T-helper 2 cell (primary cell): ENCODE data around the gene ZNF264.
"Not testable (repeated sequence)": the region's sequence is repeated elsewhere in the genome, so short reads cannot be mapped to it uniquely, and the experiment has no call there.

Experiments
- DNase-seq, 5 experiments: peaks; one replicate each; pipeline versions ENCODE4 v3.0.0 to v3.0.0-alpha.2; 2012 to 2022

Gene ZNF264

GRCh38 chr19:57245959-57246358 is 54.7 kb downstream of the ZNF264 start:
- no peak for DNase-seq

DNA sequence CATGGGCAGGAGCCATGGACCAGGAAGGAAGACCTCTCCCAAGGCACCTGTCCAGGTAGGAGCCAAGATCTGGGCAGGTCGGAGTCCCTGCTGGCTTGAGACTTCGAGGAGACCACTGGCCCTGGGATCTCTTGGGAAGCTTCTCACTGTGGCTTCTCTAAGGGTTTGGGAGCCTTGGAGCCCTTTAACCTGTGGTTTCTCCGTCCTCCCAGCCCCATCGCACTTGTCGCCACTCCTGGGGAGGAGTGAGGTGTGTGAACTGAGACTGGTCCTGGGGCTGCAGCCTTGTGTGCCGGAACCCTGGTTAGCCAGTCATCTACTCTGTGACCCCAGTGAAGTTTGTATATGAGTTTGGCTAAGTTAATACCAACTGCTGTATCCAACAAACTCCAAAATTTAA is 57.3 kb downstream of the ZNF264 start:
- no peak for DNase-seq

GRCh38 chr19:57249329-57249728 is 58.0 kb downstream of the ZNF264 start:
- DNase-seq = no peak

DNA sequence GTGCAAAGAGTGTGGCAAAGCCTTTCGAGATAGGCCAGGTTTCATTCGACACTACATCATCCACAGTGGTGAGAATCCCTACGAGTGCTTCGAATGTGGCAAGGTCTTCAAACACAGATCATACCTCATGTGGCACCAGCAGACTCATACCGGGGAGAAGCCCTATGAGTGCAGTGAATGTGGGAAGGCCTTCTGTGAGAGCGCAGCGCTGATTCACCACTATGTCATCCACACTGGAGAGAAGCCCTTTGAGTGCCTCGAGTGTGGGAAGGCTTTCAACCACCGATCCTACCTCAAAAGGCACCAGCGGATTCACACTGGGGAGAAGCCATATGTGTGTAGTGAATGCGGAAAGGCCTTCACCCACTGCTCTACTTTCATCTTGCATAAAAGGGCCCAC is 62.5 kb downstream of the ZNF264 start:
- DNase-seq = not testable (repeated sequence)

GRCh38 chr19:57262044-57262443 is 70.7 kb downstream of the ZNF264 start:
- no peak for DNase-seq

DNA sequence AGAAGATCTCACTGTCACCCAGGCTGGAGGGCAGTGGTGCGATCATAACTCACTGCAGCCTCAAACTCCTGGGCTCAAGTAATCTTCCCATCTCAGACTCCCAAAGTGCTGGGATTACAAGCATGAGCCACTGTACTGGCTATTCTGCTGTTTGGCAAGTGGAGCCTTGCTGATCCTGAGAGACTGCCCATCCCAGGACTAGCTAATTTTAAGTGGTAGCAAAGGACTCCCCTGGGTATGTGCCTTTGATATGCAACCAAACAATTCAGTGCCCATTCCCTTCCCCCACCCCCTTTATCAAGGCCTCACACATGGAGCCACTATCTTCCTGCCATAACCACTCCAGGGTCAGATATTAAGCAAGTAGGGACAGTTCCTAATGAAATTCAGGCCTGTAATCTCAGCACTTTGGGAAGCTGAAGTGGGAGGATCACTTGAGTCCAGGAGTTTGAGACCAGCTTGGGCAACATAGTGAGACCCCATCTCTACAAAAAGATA is 72.0 kb downstream of the ZNF264 start:
- DNase-seq = no peak

GRCh38 chr19:57267291-57267690 is 76.0 kb downstream of the ZNF264 start:
- no peak for DNase-seq

DNA sequence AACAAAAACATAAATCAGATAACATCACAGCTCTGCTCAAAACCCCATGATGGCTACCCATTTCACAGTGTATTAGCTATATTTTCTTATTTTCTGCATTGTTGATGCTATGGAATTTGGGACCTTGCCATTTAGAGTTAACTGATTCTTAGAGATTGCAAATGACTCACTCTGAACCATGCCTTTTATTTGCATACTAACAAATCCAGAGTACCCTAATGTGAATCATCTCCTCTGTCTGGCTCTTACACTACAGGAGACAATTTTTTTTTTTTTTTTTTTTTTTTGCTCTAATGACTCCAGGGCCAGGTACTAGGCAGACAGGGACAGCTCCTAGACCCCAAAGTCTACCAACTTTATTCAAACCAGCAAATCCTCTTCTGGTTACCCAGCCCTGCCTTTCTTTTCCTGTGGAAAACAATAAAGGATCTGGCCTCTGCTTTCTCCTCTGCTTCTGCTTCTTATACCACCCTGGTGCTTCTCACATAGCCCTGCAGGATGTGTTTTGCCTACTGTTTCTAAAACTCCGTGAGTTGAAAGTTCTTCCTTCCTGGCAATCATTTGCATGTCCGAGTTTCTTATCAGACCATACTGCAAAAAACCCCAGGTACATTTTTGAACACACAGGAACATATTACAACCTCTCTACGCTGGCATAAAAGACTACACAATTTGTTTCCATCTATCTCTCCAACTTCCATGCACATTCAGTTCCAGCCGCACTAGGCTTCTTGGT is 78.4 kb downstream of the ZNF264 start:
- DNase-seq = no peak

DNA sequence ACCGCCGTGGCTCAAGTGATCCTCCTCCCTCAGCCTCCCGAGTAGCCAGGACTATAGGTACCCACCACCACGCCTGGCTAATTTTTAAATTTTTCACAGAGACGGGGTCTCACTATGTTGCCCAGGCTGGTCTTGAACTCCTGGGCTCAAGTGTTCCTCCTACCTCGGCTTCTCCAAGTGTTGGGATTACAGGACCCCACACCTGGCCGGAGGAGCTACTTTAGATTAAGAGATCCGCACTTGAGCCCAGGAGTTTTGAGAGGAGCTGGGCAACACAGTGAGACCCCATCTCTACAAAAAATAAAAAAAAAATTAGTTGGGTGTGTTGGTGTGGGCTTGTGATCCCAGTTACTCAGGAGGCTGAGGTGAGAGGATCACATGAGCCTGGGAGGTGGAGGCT is 80.0 kb downstream of the ZNF264 start:
- no peak for DNase-seq
